DOHH2 (cell line): ENCODE data around the gene CMA1.

Experiments
- H3F3A ChIP-seq: fragments of 200-600 bp; sonication (generic), shearing (Covaris generic); 2 replicates; pipeline ENCODE4 v1.6.0; 2016; ENCODE audit warnings: antibody characterized with exemption, mild to moderate bottlenecking; ENCODE audit not compliant: control insufficient read depth, insufficient read depth
- H3K27ac ChIP-seq: fragments of 200-600 bp; sonication (generic); 2 replicates; pipeline ENCODE4 v1.5.1; 2014; ENCODE audit warnings: low read depth, mild to moderate bottlenecking, low read length, moderate library complexity
- H3K27me3 ChIP-seq: fragments of 200-600 bp; sonication (generic); 2 replicates; pipeline ENCODE4 v1.6.1; 2014; ENCODE audit warnings: mild to moderate bottlenecking, low read length, mixed read lengths; ENCODE audit not compliant: control insufficient read depth
- H3K36me3 ChIP-seq: fragments of 200-600 bp; sonication (generic); 2 replicates; pipeline ENCODE4 v1.6.1; 2014; ENCODE audit warnings: mild to moderate bottlenecking, low read length, moderate library complexity, mixed read lengths; ENCODE audit not compliant: control insufficient read depth
- H3K4me1 ChIP-seq: fragments of 200-600 bp; sonication (generic); 2 replicates; pipeline ENCODE4 v1.6.1; 2014; ENCODE audit warnings: mild to moderate bottlenecking, low read length, mixed read lengths; ENCODE audit not compliant: control insufficient read depth
- H3K4me2 ChIP-seq: fragments of 200-600 bp; sonication (generic); 2 replicates; pipeline ENCODE4 v1.6.0; 2014; ENCODE audit warnings: mild to moderate bottlenecking, low read length, moderate library complexity
- H3K4me3 ChIP-seq: fragments of 200-600 bp; sonication (generic); 2 replicates; pipeline ENCODE4 v1.5.1; 2014; ENCODE audit warnings: mild to moderate bottlenecking, low read length, mixed read lengths
- H3K79me2 ChIP-seq: fragments of 200-600 bp; sonication (generic); 2 replicates; pipeline ENCODE4 v1.6.1; 2014; ENCODE audit warnings: mild to moderate bottlenecking, low read length, mixed read lengths; ENCODE audit not compliant: control insufficient read depth
- H3K9me2 ChIP-seq: fragments of 200-600 bp; sonication (generic); replicated peaks from 2 replicates; pipeline ENCODE4 v1.6.1; 2014; ENCODE audit warnings: mild to moderate bottlenecking, low read length, mixed read lengths; ENCODE audit not compliant: control insufficient read depth
- H3K9me3 ChIP-seq: fragments of 200-600 bp; sonication (generic); 2 replicates; pipeline ENCODE4 v1.6.1; 2014; ENCODE audit warnings: antibody characterized with exemption, low read length, mixed read lengths; ENCODE audit not compliant: control insufficient read depth, insufficient read depth
- H4K20me1 ChIP-seq: fragments of 200-600 bp; sonication (generic); 2 replicates; pipeline ENCODE4 v1.6.0; 2014; ENCODE audit warnings: low read depth, mild to moderate bottlenecking, antibody characterized with exemption, low read length, moderate library complexity; ENCODE audit not compliant: control insufficient read depth, insufficient read depth
- CTCF ChIP-seq: fragments of 200-600 bp; sonication (generic); IDR thresholded peaks from one replicate; pipeline ENCODE4 v1.5.1; 2014; ENCODE audit warnings: antibody characterized with exemption, mild to moderate bottlenecking, low read depth, low read length; ENCODE audit not compliant: poor library complexity, severe bottlenecking
- EZH2phosphoT487 ChIP-seq: fragments of 200-600 bp; sonication (generic); IDR thresholded peaks from 2 replicates; pipeline ENCODE4 v1.6.1; 2017; ENCODE audit warnings: borderline replicate concordance, mild to moderate bottlenecking, antibody characterized with exemption, low read length, moderate library complexity, mixed read lengths

The CMA1 gene

GRCh38 chr14:24514209-24514608 is 6.1 kb upstream of the CMA1 start:
- Histone ChIP-seq H3K9me2 (no peaks in the 10 kb centered on the region), H3F3A (no peaks in the 10 kb centered on the region), H3K9me3 (no peaks in the 10 kb centered on the region), H3K27ac (no peak overlapping the region), H3K4me2 (no peak overlapping the region), H3K79me2 (no peaks in the 10 kb centered on the region), H3K4me3 (no peak overlapping the region), H3K27me3 (no peaks in the 10 kb centered on the region; the same call in 1 of the 2 replicates), H4K20me1 (no peaks in the 10 kb centered on the region), H3K4me1 (no peaks in the 10 kb centered on the region), H3K36me3 (no peaks in the 10 kb centered on the region)
- no peak for TF ChIP-seq EZH2phosphoT487
- TF ChIP-seq CTCF = no peak

- H3K9me3 ChIP-seq = no peaks in the 10 kb centered on the region
- H3K79me2 ChIP-seq = no peaks in the 10 kb centered on the region
- H3K4me2 ChIP-seq = no peak overlapping the region
- no peaks in the 10 kb centered on the region; the same call in 1 of the 2 replicates for H3K27me3 ChIP-seq
- H4K20me1 ChIP-seq = no peaks in the 10 kb centered on the region
- no peaks in the 10 kb centered on the region for H3K9me2 ChIP-seq
- H3K4me1 ChIP-seq = no peaks in the 10 kb centered on the region
- no peak overlapping the region for H3K27ac ChIP-seq
- TF ChIP-seq EZH2phosphoT487 (no peak), CTCF (no peak)
- no peaks in the 10 kb centered on the region for H3F3A ChIP-seq
- no peaks in the 10 kb centered on the region for H3K36me3 ChIP-seq
- H3K4me3 ChIP-seq = no peak overlapping the region
Observed at GRCh38 chr14:24513009-24513408, 4.9 kb upstream of the CMA1 start.

GRCh38 chr14:24506443-24506842 is 1.6 kb downstream of the CMA1 start:
- no peak overlapping the region for H3K27ac ChIP-seq
- H3K4me3 ChIP-seq = no peak overlapping the region
- H3K9me2 ChIP-seq = no peaks in the 10 kb centered on the region
- H3K36me3 ChIP-seq = no peaks in the 10 kb centered on the region
- H3K9me3 ChIP-seq = no peaks in the 10 kb centered on the region
- no peaks in the 10 kb centered on the region for H3K79me2 ChIP-seq
- H3K4me2 ChIP-seq = no peak overlapping the region
- H3K27me3 ChIP-seq = no peaks in the 10 kb centered on the region; the same call in 1 of the 2 replicates
- no peaks in the 10 kb centered on the region for H3K4me1 ChIP-seq
- TF ChIP-seq CTCF (no peak), EZH2phosphoT487 (no peak)
- H4K20me1 ChIP-seq = no peaks in the 10 kb centered on the region
- H3F3A ChIP-seq = no peaks in the 10 kb centered on the region
